ENCODE data around the gene LCE1F.

GRCh38 chr1:152795686-152796085 is 20.7 kb downstream of the LCE1F start:
- TF ChIP-seq CTCF (conservative IDR thresholded peaks at IDR 0.05) = no peak
- TF ChIP-seq EZH2 (IDR thresholded peaks at IDR 0.05; ENCODE audit: low read depth) = no peak

All from PC-9 (cell line).